RCC 7860 (cell line): ENCODE results near the gene GMDS.
"Not testable (repeated sequence)": the region's sequence is repeated elsewhere in the genome, so short reads cannot be mapped to it uniquely, and the experiment has no call there.

Experiments
- DNase-seq: peaks from one replicate; pipeline ENCODE4 v3.0.0-alpha.2; 2015; ENCODE audit warnings: low spot score
- FAIRE-seq: peaks from 2 replicates; lab custom pipeline; 2012; peaks lifted over from hg19 to GRCh38; lab: Jason Lieb, UNC

GMDS gene

GRCh38 chr6:1850121-1850839 lies 395.1 kb downstream of the GMDS start:
- FAIRE-seq (no peak), DNase-seq (no peak)

- DNase-seq (no peak), FAIRE-seq (no peak)
These were observed 395.7 kb downstream of the GMDS start for GRCh38 chr6:1849691-1850090.

GRCh38 chr6:1848752-1849151 lies 396.7 kb downstream of the GMDS start:
- FAIRE-seq = no peak
- no peak for DNase-seq

- FAIRE-seq (no peak), DNase-seq (no peak)
These were observed 398.8 kb downstream of the GMDS start for GRCh38 chr6:1846611-1847010.

GRCh38 chr6:1845543-1845942 lies 399.9 kb downstream of the GMDS start:
- FAIRE-seq, DNase-seq: not testable (repeated sequence)

- no peak for DNase-seq
- no peak for FAIRE-seq
These were observed 403.1 kb downstream of the GMDS start for GRCh38 chr6:1842334-1842733.

- FAIRE-seq (no peak), DNase-seq (no peak)
These were observed 404.3 kb downstream of the GMDS start for GRCh38 chr6:1841136-1841535.

GRCh38 chr6:1840491-1841121 lies 404.8 kb downstream of the GMDS start:
- FAIRE-seq = no peak
- DNase-seq = no peak

- FAIRE-seq (no peak), DNase-seq (no peak)
These were observed 406.0 kb downstream of the GMDS start for GRCh38 chr6:1839361-1839760.

GRCh38 chr6:1838604-1839213 lies 406.7 kb downstream of the GMDS start:
- FAIRE-seq (no peak), DNase-seq (no peak)

- FAIRE-seq (no peak), DNase-seq (no peak)
These were observed 407.6 kb downstream of the GMDS start for GRCh38 chr6:1837826-1838225.

- no peak for DNase-seq
- no peak for FAIRE-seq
These were observed 408.7 kb downstream of the GMDS start for GRCh38 chr6:1836690-1837089.

- FAIRE-seq (no peak), DNase-seq (no peak)
These were observed 410.5 kb downstream of the GMDS start for GRCh38 chr6:1834646-1835516.

GRCh38 chr6:1834207-1834606 lies 411.2 kb downstream of the GMDS start:
- DNase-seq (no peak), FAIRE-seq (no peak)

GRCh38 chr6:1832844-1833787 lies 412.3 kb downstream of the GMDS start:
- DNase-seq (no peak), FAIRE-seq (no peak)

GRCh38 chr6:1832358-1832757 lies 413.0 kb downstream of the GMDS start:
- FAIRE-seq (no peak), DNase-seq (no peak)

- no peak for DNase-seq
- no peak for FAIRE-seq
These were observed 417.2 kb downstream of the GMDS start for GRCh38 chr6:1827984-1828793.

- no peak for FAIRE-seq
These were observed 419.5 kb downstream of the GMDS start for GRCh38 chr6:1825926-1826325.

GRCh38 chr6:1825277-1825676 lies 420.1 kb downstream of the GMDS start:
- DNase-seq (no peak), FAIRE-seq (no peak)

More at GRCh38 chr6:1825926-1826325, 419.5 kb downstream of the GMDS start:
- DNase-seq = no peak
